Kidney (tissue), 14 donors: ENCODE results near the gene ERH. TPM values are rescaled to one million over a fixed set of nuclear protein-coding genes. Genes with fewer than 3 reads are reported as not detected.

Experiments used
- DNase-seq, 5 donors: peaks; one replicate each; pipeline ENCODE4 v3.0.0-alpha.2; 2013 to 2020
- FAIRE-seq: peaks from 2 replicates; lab custom pipeline; 2012; peaks lifted over from hg19 to GRCh38; lab: Jason Lieb, UNC
- H3K27ac ChIP-seq, 2 donors: one replicate each; pipeline ENCODE4 v1.7.0; 2013; ENCODE audit warnings: low read depth in 2 of 2, low read length in 2 of 2, inconsistent platforms in 1 of 2
- H3K27me3 ChIP-seq: one replicate; pipeline ENCODE4 v1.7.1; 2013; ENCODE audit warnings: low read length, inconsistent platforms; ENCODE audit not compliant: control insufficient read depth, insufficient read depth
- H3K36me3 ChIP-seq, 3 donors: one replicate each; pipeline versions ENCODE4 v1.7.0 to v1.7.1; 2013; ENCODE audit warnings: low read length in 3 of 3, control low read depth in 1 of 3, inconsistent platforms in 1 of 3; ENCODE audit not compliant: insufficient read depth in 3 of 3, control insufficient read depth in 2 of 3
- H3K4me1 ChIP-seq, 3 donors: one replicate each; pipeline versions ENCODE4 v1.7.0 to v1.7.1; 2013; ENCODE audit warnings: low read length in 3 of 3, inconsistent platforms in 1 of 3, low read depth in 1 of 3; ENCODE audit not compliant: control insufficient read depth in 2 of 3, insufficient read depth in 2 of 3
- H3K4me3 ChIP-seq, 3 donors: one replicate each; pipeline versions ENCODE4 v1.7.0 to v1.8.1; 2013; ENCODE audit warnings: low read length in 3 of 3, control low read depth in 1 of 3, inconsistent platforms in 1 of 3
- H3K9ac ChIP-seq, 3 donors: one replicate each; pipeline versions ENCODE4 v1.7.0 to v1.7.1; 2013; ENCODE audit warnings: low read length in 3 of 3, control low read depth in 1 of 3, inconsistent platforms in 1 of 3
- H3K9me3 ChIP-seq, 3 donors: one replicate each; pipeline versions ENCODE4 v1.7.0 to v1.7.1; 2013; ENCODE audit warnings: low read length in 3 of 3, control low read depth in 1 of 3, inconsistent platforms in 1 of 3; ENCODE audit not compliant: control insufficient read depth in 2 of 3, insufficient read depth in 1 of 3
- intact Hi-C: fragments of 100-400 bp; cut with DNase I; formaldehyde crosslinking; loops from one replicate; pipeline ENCODE4 v1.11.1; 2022
- polyA plus RNA-seq: library from polyadenylated mRNA; stranded (reverse); fragments of 350-450 nt; fragmentation: Illumina TruSeq; extraction: RNeasy Lipid Tissue Mini Kit (QIAGEN cat#74804); gene quantifications from one replicate; pipeline ENCODE4 v1.2.3, GENCODE V29; 2014; ENCODE audit warnings: low read depth, low replicate concordance; ENCODE audit not compliant: insufficient read depth
- total RNA-seq: library from RNA; stranded (reverse); fragmentation: NEBNext Ultra II Directional; extraction: Animal tissue kit (Norgen Biotek cat#: 25700); gene quantifications from one replicate; pipeline ENCODE4 v1.2.1, GENCODE V29; 2021
- TF ChIP-seq, protein P1 (sequence below): IDR thresholded peaks from 3 replicates; pipeline ENCODE4 v1.5.1; 2012; ENCODE audit warnings: mild to moderate bottlenecking, moderate library complexity, borderline replicate concordance; ENCODE audit not compliant: insufficient read depth; ENCODE audit errors: extremely low read depth
- donor health status: control.
- donor health status: control.
- donor health status: control.
- donor health status: control.
- donor health status: control.
- donor health status: DM: yes; HTN: yes; CAD: no.
- donor health status: Normal renal cell carcinoma (clear cell type).

ERH gene
- total and polyA plus RNA-seq, 2 donors from 2014 or later: 168 to 193 TPM

DNA sequence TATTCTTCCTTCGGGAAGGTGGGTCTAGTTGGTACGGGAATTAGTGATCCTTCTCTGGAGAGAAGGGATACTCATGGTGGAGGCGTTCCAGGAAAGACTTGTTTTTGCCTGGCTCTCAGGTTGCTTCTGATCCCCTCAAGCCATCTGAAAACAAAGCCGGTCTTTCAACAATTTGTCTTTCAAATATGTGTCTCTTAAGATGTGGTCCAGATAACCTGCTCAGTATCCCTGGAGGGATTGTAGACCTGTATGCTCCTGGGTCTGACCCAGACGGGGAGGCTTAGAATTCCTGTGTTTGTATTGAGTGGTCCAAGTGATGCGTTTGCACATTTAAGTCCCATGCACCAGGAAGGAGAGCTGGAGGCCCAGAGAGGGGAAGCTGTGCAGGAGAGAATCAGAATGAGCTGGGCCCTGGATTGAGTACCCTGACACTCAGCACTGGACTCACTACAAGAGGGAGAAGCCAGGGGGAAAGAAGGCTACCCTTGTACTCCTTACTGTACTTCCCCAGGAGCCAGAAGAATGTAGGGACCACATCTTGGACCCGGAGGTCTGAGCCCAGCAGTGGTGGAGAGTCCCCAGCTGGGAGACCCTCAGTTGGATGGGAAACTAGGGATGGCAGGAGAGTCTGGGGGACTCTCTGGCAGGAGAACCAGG, 40.4 kb downstream of the ERH start:
- Histone ChIP-seq H3K27me3 (no peaks in the 10 kb centered on the region), H3K27ac (no peak overlapping the region), H3K4me3 (no peak overlapping the region), H3K9ac (no peak overlapping the region), H3K4me1 (peaks cover 0 to 4% (median 0%) of the 10 kb centered on the region in 3 donors), H3K36me3 (no peaks in the 10 kb centered on the region), H3K9me3 (no peaks in the 10 kb centered on the region)
- intact Hi-C loops: loop anchor here (10.0 kb wide), 1 partner anchor 103 kb away; no protein-coding TSS in a partner anchor
- FAIRE-seq: no peak
- no peak for DNase-seq
- TF ChIP-seq, protein P1, sequence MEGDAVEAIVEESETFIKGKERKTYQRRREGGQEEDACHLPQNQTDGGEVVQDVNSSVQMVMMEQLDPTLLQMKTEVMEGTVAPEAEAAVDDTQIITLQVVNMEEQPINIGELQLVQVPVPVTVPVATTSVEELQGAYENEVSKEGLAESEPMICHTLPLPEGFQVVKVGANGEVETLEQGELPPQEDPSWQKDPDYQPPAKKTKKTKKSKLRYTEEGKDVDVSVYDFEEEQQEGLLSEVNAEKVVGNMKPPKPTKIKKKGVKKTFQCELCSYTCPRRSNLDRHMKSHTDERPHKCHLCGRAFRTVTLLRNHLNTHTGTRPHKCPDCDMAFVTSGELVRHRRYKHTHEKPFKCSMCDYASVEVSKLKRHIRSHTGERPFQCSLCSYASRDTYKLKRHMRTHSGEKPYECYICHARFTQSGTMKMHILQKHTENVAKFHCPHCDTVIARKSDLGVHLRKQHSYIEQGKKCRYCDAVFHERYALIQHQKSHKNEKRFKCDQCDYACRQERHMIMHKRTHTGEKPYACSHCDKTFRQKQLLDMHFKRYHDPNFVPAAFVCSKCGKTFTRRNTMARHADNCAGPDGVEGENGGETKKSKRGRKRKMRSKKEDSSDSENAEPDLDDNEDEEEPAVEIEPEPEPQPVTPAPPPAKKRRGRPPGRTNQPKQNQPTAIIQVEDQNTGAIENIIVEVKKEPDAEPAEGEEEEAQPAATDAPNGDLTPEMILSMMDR: no peak

DNA sequence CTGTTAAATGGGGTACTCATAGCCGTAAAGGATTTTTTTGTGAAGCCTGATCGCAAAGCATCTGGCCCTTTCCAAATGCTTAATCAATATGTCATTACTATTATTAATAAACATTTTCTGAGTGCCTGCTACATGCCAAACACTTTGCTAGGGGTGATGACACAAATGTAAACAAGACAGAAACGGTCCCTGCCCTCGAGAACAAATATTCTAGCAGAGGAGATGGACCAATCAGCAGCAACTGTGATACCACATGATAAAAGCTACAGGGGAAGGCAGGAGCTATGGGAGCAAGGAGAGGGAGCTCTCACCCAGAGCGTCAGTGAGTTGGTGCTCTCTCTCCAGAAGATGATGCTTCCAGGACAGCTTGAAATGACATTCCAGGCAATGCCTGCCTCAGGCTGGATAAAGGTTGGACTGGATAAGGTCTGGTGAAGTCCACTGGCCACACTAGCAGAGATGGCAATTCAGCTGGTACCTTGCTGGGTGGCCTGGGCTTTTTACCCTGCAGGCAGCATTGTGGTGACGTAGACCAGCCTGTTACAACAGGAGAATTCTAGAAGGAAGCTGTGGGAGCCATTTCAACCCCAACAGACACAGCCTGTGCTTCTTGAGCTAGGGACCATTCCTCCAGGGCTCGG, 41.1 kb downstream of the ERH start:
- H3K27ac ChIP-seq: no peak overlapping the region
- intact Hi-C loops: loop anchor here (10.0 kb wide), 1 partner anchor 102 kb away; no protein-coding TSS in a partner anchor

DNA sequence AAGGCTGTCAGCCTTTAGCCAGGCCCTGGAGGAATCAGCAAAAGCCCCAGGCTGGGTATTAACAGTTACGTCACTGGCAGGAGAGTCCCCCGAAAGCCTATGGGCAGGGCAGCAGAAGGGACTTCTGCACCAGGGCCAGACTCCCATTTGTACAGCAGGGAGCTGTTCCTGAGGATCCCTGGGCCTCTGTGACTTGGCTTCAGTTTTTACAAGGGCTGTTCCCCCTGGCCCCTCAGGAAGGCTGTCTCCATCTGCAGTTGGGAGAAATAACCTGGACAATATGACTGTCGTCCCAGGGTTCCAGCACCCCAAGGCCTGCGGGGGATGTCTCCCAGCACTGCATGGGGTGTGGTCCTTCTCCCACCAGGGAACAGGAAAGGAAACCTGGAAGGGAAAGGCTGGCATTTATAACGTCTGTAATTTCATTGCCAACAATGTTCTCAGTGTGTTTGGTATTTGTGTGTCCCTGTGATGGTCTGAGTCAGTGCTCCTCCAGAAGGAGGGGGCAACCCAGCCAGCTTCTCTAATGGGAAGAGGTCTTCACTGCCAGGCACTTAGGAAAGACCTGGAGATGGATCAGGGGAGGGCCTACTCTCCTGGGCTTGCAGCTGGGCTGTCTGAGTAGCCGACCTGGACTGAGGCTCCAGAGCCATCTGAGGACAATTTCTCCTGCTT, 42.4 kb downstream of the ERH start:
- Histone ChIP-seq H3K27me3 (no peaks in the 10 kb centered on the region), H3K36me3 (no peaks in the 10 kb centered on the region), H3K4me3 (no peak overlapping the region), H3K9me3 (no peaks in the 10 kb centered on the region), H3K9ac (peak overlapping the region in 1 of 3 donors; percentile 5), H3K4me1 (peaks cover 0 to 4% (median 0%) of the 10 kb centered on the region in 3 donors), H3K27ac (no peak overlapping the region)
- TF ChIP-seq, protein P1: no peak
- DNase-seq (no peak), FAIRE-seq (no peak)
- intact Hi-C loops: loop anchor here (10.0 kb wide), 1 partner anchor 101 kb away; no protein-coding TSS in a partner anchor

More for the DNA sequence above, 41.1 kb downstream of the ERH start:
- H3K36me3 ChIP-seq: no peaks in the 10 kb centered on the region
- TF ChIP-seq, protein P1: no peak
- H3K4me3 ChIP-seq: no peak overlapping the region
- FAIRE-seq: no peak
- DNase-seq: no peak
- peaks cover 0 to 4% (median 0%) of the 10 kb centered on the region in 3 donors for H3K4me1 ChIP-seq
- no peaks in the 10 kb centered on the region for H3K9me3 ChIP-seq
- no peaks in the 10 kb centered on the region for H3K27me3 ChIP-seq
- no peak overlapping the region for H3K9ac ChIP-seq
